Ovary (tissue), 9 donors: ENCODE data around the gene ASIC4. TPM values are rescaled to one million over a fixed set of nuclear protein-coding genes. Genes with fewer than 3 reads are reported as not detected.

ENCODE experiments used
- DNase-seq, 5 donors: peaks; one replicate each; pipeline ENCODE4 v3.0.0-alpha.2; 2019 to 2020
- H3K27ac ChIP-seq, 2 donors: fragments of 200-600 bp; one replicate each; pipeline versions ENCODE4 v1.5.1 to v1.8.0; 2019 to 2022
- H3K27me3 ChIP-seq: fragments of 200-600 bp; one replicate; pipeline ENCODE4 v1.8.0; 2022
- H3K36me3 ChIP-seq: fragments of 200-600 bp; sonication (generic); one replicate; pipeline ENCODE4 v1.5.1; 2019
- H3K4me1 ChIP-seq: one replicate; pipeline ENCODE4 v1.8.1; 2013; ENCODE audit warnings: mild to moderate bottlenecking, moderate library complexity; ENCODE audit not compliant: insufficient read depth
- H3K4me3 ChIP-seq: fragments of 200-600 bp; sonication (generic); one replicate; pipeline ENCODE4 v1.5.1; 2017
- H3K9me3 ChIP-seq, 2 donors: fragments of 200-600 bp in 1 of 2; sonication (generic) in 1 of 2; one replicate each; pipeline versions ENCODE4 v1.5.1 to v1.8.1; 2013 to 2019; ENCODE audit warnings: mild to moderate bottlenecking in 1 of 2, moderate library complexity in 1 of 2
- EP300 ChIP-seq: sonication (generic); formaldehyde crosslinking; IDR thresholded peaks from one replicate; pipeline ENCODE4 v1.6.1; 2017; ENCODE audit warnings: antibody characterized with exemption
- POLR2A ChIP-seq: fragments of 450-650 bp; IDR thresholded peaks from one replicate; pipeline ENCODE4 v1.6.1; 2017; ENCODE audit warnings: antibody characterized with exemption, mild to moderate bottlenecking, moderate library complexity
- WGBS, 3 donors: extraction: QIAGEN DNeasy Blood & Tissue Kit in 1 of 3; methylation state at CpG; one replicate each; pipeline versions ENCODE4 v1.1.5 to v1.1.7; 2013 to 2017; 5-methylcytosine and 5-hydroxymethylcytosine counted together
- intact Hi-C, 4 donors: fragments of 100-400 bp; cut with DNase I; formaldehyde crosslinking; loops; one replicate each; pipeline versions ENCODE4 v1.11.0 to v1.15.1; 2022 to 2023
- polyA plus RNA-seq, 2 donors: library from polyadenylated mRNA; stranded (reverse); fragments of 200-250 nt in 1 of 2; fragments of 350-450 nt in 1 of 2; fragmentation: Illumina TruSeq in 1 of 2; extraction: RNeasy Lipid Tissue Mini Kit (QIAGEN cat#74804) in 1 of 2; gene quantifications; one replicate each; pipeline ENCODE4 v1.2.3, GENCODE V29; 2013 to 2014
- total RNA-seq, 7 donors: library from RNA; depleted of rRNA in 2 of 7; stranded (reverse); fragments of >200 nt in 2 of 7; fragmentation: NEBNext Ultra II Directional in 3 of 7; extraction: Animal tissue kit (Norgen Biotek cat#: 25700) in 3 of 7; gene quantifications; one replicate each; pipeline versions ENCODE4 v1.1.0 to v1.2.4, GENCODE V29; 2016 to 2023
- TF ChIP-seq, protein P1 (sequence below), 3 donors: fragments of 450-650 bp in 2 of 3; fragments of 200-600 bp in 1 of 3; IDR thresholded peaks; one replicate each; pipeline versions ENCODE4 v1.5.1 to v1.8.0; 2016 to 2022; ENCODE audit warnings: antibody characterized with exemption in 3 of 3, mild to moderate bottlenecking in 1 of 3
- donor health status: DM: no; HTN: no; CAD: no; lungs with moderate emphysema.
- donor health status: DM: no; HTN: no; CAD: no.
- donor health status: Bipolar disorder and iron deficiency.
- donor health status: DM: yes; HTN: yes; CAD: no.
- donor health status: DM: no; HTN: no; CAD: no.
- donor health status: DM: yes; HTN: yes; CAD: no.

Gene ASIC4
- total and polyA plus RNA-seq, 9 donors: 0.05 to 0.28 (median 0.17) TPM; not detected in 5

DNA sequence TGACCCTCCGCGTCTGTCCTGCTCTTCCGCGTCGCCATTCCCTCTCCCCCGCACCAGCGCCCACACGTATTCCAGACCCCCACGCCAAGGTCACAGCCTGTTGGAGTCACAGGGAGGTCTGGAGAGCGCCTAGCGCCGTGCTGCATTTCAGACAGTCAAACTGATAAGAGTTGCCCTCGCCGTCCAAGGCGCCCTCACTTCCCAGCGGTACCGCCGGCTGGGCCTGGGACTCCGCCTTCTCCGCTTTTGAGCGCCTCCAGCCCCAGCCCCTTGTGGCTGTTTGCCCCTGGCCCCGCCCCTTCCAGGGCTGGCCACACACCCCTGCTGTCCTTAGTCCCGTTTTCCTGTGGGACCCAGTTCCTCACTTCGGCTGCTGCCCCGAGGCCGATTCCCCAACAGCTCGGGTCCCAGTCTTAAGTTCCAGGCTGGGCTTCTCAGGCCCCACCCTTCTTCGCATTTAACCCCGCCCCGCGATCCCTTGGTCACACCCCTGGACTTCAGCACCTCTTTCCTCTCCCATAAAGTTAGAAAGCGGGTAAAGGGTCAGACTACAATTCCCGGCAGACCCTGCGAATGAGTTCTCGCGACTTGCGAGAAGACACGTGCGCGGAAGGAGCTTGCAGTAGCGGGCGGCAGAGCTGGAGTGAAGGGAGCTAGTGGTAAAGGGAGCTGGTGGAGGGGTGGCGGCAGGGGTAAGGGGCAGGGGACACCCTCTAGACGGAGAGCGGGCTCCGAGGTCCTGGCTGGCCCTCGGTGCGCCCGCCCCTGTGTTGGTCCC lies 15.8 kb upstream of the ASIC4 start, which contains the start of gene GMPPA:
Gene GMPPA (plus strand): TSS at position 612 of the 778 bp plus-strand sequence. CDS start 1,085 bp downstream, outside the sequence.
- peak; percentile 96 to 98 (median 97) for DNase-seq
- Histone ChIP-seq H3K27me3 (no peaks in the 10 kb centered on the region), H3K36me3 (no peaks in the 10 kb centered on the region), H3K4me3 (peak within 1 kb of the TSS; percentile 87), H3K4me1 (peaks cover 3% of the 10 kb centered on the region), H3K9me3 (no peaks in the 10 kb centered on the region), H3K27ac (peak within 1 kb of the TSS; percentile 76 to 80)
- TF ChIP-seq, protein P1, sequence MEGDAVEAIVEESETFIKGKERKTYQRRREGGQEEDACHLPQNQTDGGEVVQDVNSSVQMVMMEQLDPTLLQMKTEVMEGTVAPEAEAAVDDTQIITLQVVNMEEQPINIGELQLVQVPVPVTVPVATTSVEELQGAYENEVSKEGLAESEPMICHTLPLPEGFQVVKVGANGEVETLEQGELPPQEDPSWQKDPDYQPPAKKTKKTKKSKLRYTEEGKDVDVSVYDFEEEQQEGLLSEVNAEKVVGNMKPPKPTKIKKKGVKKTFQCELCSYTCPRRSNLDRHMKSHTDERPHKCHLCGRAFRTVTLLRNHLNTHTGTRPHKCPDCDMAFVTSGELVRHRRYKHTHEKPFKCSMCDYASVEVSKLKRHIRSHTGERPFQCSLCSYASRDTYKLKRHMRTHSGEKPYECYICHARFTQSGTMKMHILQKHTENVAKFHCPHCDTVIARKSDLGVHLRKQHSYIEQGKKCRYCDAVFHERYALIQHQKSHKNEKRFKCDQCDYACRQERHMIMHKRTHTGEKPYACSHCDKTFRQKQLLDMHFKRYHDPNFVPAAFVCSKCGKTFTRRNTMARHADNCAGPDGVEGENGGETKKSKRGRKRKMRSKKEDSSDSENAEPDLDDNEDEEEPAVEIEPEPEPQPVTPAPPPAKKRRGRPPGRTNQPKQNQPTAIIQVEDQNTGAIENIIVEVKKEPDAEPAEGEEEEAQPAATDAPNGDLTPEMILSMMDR (IDR thresholded peaks at IDR 0.05): peak in 1 of 3 donors; percentile 39
- peak; percentile 46 for TF ChIP-seq POLR2A
- TF ChIP-seq EP300: peak; percentile 60
- intact Hi-C loops: no loop called here
- 0 to 1% (median 0%) methylated on average over 47 to 49 of the region's 49 CpGs for WGBS, 3 donors

DNA sequence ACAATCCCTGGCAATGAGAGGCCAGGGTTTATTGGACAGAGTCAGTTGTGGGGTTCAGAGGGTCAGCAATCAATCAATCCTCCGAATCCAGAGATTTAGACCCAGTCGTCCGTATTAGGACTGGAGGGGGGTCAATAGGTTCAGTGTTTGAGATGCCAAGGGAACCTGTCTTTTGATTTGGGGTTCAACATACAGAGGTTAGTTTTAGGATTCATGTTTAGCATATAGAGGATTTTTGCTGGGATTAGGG lies 15.3 kb upstream of the ASIC4 start:
- H3K4me1 ChIP-seq: peaks cover 3% of the 10 kb centered on the region
- peak overlapping the region; percentile 87 for H3K4me3 ChIP-seq
- no peaks in the 10 kb centered on the region for H3K9me3 ChIP-seq
- no peaks in the 10 kb centered on the region for H3K27me3 ChIP-seq
- TF ChIP-seq EP300 (no peak), POLR2A (no peak)
- TF ChIP-seq, protein P1 (IDR thresholded peaks at IDR 0.05): no peak
- 0 to 2% (median 0%) methylated on average over 3 of the region's 3 CpGs for WGBS, 3 donors
- no peaks in the 10 kb centered on the region for H3K36me3 ChIP-seq
- H3K27ac ChIP-seq: peak overlapping the region; percentile 55 to 80
- intact Hi-C loops: no loop called here
- DNase-seq: no peak

DNA sequence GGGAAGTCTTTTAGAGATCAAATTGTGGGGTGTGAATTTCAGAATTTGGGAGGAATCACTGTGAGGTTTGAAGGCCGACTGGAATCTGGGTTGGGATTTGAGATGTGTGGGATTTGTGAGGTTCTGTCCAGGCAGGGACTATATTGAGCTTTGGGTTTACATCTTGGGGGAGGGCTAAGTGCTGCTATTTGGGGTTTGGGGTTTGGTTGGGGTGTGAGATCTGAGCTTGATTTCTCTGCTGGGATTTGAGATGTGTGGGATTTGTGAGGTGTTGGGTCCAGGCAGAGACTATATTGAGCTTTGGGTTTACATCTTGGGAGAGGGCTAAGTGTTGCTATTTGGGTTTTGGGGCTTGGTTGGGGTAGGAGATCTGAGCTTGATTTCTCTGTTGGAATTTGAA lies 14.7 kb upstream of the ASIC4 start:
- H3K27me3 ChIP-seq: no peaks in the 10 kb centered on the region
- TF ChIP-seq EP300 (no peak), POLR2A (no peak)
- TF ChIP-seq, protein P1 (IDR thresholded peaks at IDR 0.05): no peak
- DNase-seq: no peak
- intact Hi-C loops: no loop called here
- no peaks in the 10 kb centered on the region for H3K9me3 ChIP-seq
- no peak overlapping the region for H3K27ac ChIP-seq
- 29 to 33% (median 31%) methylated on average over 1 of the region's 1 CpG for WGBS, 3 donors
- H3K4me3 ChIP-seq: peak overlapping the region; percentile 87
- peaks cover 3% of the 10 kb centered on the region for H3K4me1 ChIP-seq
- no peaks in the 10 kb centered on the region for H3K36me3 ChIP-seq

DNA sequence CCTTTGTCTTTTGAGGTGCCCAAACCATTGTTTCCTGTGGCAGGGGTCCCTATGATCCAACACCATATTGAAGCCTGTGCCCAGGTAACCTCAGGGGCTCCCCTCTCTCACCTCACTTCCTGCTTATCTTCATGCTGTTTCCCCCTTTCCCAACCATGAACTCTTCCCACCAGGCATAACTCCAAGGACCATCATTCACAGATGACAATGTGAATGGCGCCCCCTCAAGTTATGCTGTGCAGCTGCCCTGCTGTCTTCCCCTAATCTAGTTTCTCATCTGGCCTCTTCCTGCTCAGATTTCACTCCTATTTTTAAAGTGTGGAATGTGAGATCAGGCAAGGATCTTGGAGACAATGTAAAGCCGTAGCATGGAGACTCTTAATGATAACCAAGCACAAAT lies 14.1 kb upstream of the ASIC4 start:
- no peak overlapping the region for H3K4me3 ChIP-seq
- DNase-seq: no peak
- no peaks in the 10 kb centered on the region for H3K27me3 ChIP-seq
- intact Hi-C loops: no loop called here
- no peak overlapping the region for H3K27ac ChIP-seq
- H3K36me3 ChIP-seq: no peaks in the 10 kb centered on the region
- no peak for TF ChIP-seq POLR2A
- TF ChIP-seq, protein P1 (IDR thresholded peaks at IDR 0.05): no peak
- no peak for TF ChIP-seq EP300
- H3K9me3 ChIP-seq: no peaks in the 10 kb centered on the region
- WGBS, 3 donors: 86 to 94% (median 89%) methylated on average over 2 of the region's 2 CpGs
- peaks cover 3% of the 10 kb centered on the region for H3K4me1 ChIP-seq
